ENCODE data around the gene RAD17. TPM values are rescaled to one million over a fixed set of nuclear protein-coding genes. Genes with fewer than 3 reads are reported as not detected.
"Not testable (repeated sequence)": the region's sequence is repeated elsewhere in the genome, so short reads cannot be mapped to it uniquely, and the experiment has no call there.

RAD17 gene
- 10 to 100 TPM; 32.2 to 39.3 (median 37.2) TPM for polyA plus RNA-seq (ENCODE audit: insufficient read length in 3 of 3)
- long read RNA-seq, donor 1, partial matches to known transcripts: 0 of 5 reads
- long read RNA-seq, donor 1, other reads (novel, unspliced or antisense): 0 of 5 reads
- long read RNA-seq, donor 2, transcript RAD17-204 (18 exons, 2,943 nt): major isoform, 5 of 13 reads
- long read RNA-seq, donor 2, partial matches to known transcripts: 6 of 13 reads
- long read RNA-seq, donor 2, other reads (novel, unspliced or antisense): 0 of 13 reads
- long read RNA-seq, donor 3, partial matches to known transcripts: 0 of 3 reads
- long read RNA-seq, donor 3, other reads (novel, unspliced or antisense): 0 of 3 reads
- long read RNA-seq, donor 4, partial matches to known transcripts: 0 of 2 reads
- long read RNA-seq, donor 4, other reads (novel, unspliced or antisense): 0 of 2 reads
- long read RNA-seq, donor 5, partial matches to known transcripts: 0 of 3 reads
- long read RNA-seq, donor 5, other reads (novel, unspliced or antisense): 0 of 3 reads
- long read RNA-seq, donor 6, transcript RAD17-204 (18 exons, 2,943 nt): major isoform, 8 of 176 reads
- long read RNA-seq, donor 6, partial matches to known transcripts: 35 of 176 reads
- long read RNA-seq, donor 6, other reads (novel, unspliced or antisense): 131 of 176 reads
- long read RNA-seq, donor 7, partial matches to known transcripts: 0 of 1 reads
- long read RNA-seq, donor 7, other reads (novel, unspliced or antisense): 0 of 1 reads
- long read RNA-seq, donor 8, partial matches to known transcripts: 0 of 3 reads
- long read RNA-seq, donor 8, other reads (novel, unspliced or antisense): 0 of 3 reads
- long read RNA-seq, donor 9, partial matches to known transcripts: 5 of 7 reads
- long read RNA-seq, donor 9, other reads (novel, unspliced or antisense): 0 of 7 reads
- long read RNA-seq, donor 10, partial matches to known transcripts: 10 of 12 reads
- long read RNA-seq, donor 10, other reads (novel, unspliced or antisense): 0 of 12 reads
- long read RNA-seq, donor 11, partial matches to known transcripts: 0 of 1 reads
- long read RNA-seq, donor 11, other reads (novel, unspliced or antisense): 0 of 1 reads
- long read RNA-seq, donor 12, partial matches to known transcripts: 0 of 5 reads
- long read RNA-seq, donor 12, other reads (novel, unspliced or antisense): 0 of 5 reads
- long read RNA-seq, donor 13, partial matches to known transcripts: 0 of 2 reads
- long read RNA-seq, donor 13, other reads (novel, unspliced or antisense): 0 of 2 reads
- long read RNA-seq, donor 14, partial matches to known transcripts: 0 of 4 reads
- long read RNA-seq, donor 14, other reads (novel, unspliced or antisense): 0 of 4 reads
- long read RNA-seq, donor 15, partial matches to known transcripts: 0 of 4 reads
- long read RNA-seq, donor 15, other reads (novel, unspliced or antisense): 0 of 4 reads
- long read RNA-seq, donor 16, partial matches to known transcripts: 0 of 5 reads
- long read RNA-seq, donor 16, other reads (novel, unspliced or antisense): 0 of 5 reads

- peak; percentile 91 for DNase-seq
Measured at GRCh38 chr5:69369340-69370121, at the start of gene RAD17, which contains the start of the genes AK6 and TAF9. Gene RAD17 (plus strand): TSS chr5:69369818. CDS start chr5:69372209, 2,391 bp downstream. Gene AK6 (minus strand): TSS chr5:69369520. CDS start chr5:69369490, 30 bp downstream. Gene TAF9 (minus strand): TSS chr5:69369520. CDS start chr5:69365737, 3,783 bp downstream.

GRCh38 chr5:69326365-69326764, 43.3 kb upstream of the RAD17 start:
- no peak for DNase-seq

GRCh38 chr5:69329905-69330489, 39.6 kb upstream of the RAD17 start:
- DNase-seq: no peak

GRCh38 chr5:69331528-69332445, 37.8 kb upstream of the RAD17 start:
- DNase-seq: no peak

- DNase-seq: not testable (repeated sequence)
Measured at GRCh38 chr5:69333668-69334315, 35.8 kb upstream of the RAD17 start.

GRCh38 chr5:69334793-69335268, 34.8 kb upstream of the RAD17 start:
- peak; percentile 78 for DNase-seq

- no peak for DNase-seq
Measured at GRCh38 chr5:69335341-69335935, 34.2 kb upstream of the RAD17 start.

GRCh38 chr5:69341520-69342161, 28.0 kb upstream of the RAD17 start:
- DNase-seq: no peak

- DNase-seq: no peak
Measured at GRCh38 chr5:69343083-69343482, 26.5 kb upstream of the RAD17 start.

GRCh38 chr5:69350664-69351063, 19.0 kb upstream of the RAD17 start:
- no peak for DNase-seq

GRCh38 chr5:69359699-69360098, 9.9 kb upstream of the RAD17 start:
- no peak for DNase-seq

- no peak for DNase-seq
Measured at GRCh38 chr5:69360442-69360841, 9.2 kb upstream of the RAD17 start.

- DNase-seq: no peak
Measured at GRCh38 chr5:69364414-69364813, 5.2 kb upstream of the RAD17 start.

- DNase-seq: no peak
Measured at GRCh38 chr5:69364850-69365249, 4.8 kb upstream of the RAD17 start.

- no peak for DNase-seq
Measured at GRCh38 chr5:69367697-69368279, 1.8 kb upstream of the RAD17 start.

GRCh38 chr5:69368458-69369339, 919 bp upstream of the RAD17 start:
- DNase-seq: peak; percentile 43
